Activated naive CD4-positive, alpha-beta T cell treated with anti-CD3 and anti-CD28 coated beads for 36 hours (primary cell): Measurements from ENCODE around the gene PDE3B. TPM values are rescaled to one million over a fixed set of nuclear protein-coding genes. Genes with fewer than 3 reads are reported as not detected.
"Not testable (repeated sequence)": the region's sequence is repeated elsewhere in the genome, so short reads cannot be mapped to it uniquely, and the experiment has no call there.

Experiments
- CTCF ChIA-PET: fragments of 350-600 bp; sonication (Branson Sonifier 250); formaldehyde crosslinking; loops from one replicate; lab custom pipeline; 2021; ENCODE audit warnings: antibody characterized with exemption; lab: Charles Lee
- DNase-seq: peaks from one replicate; pipeline ENCODE4 v3.0.0-alpha.2; 2020
- H3K27ac Mint-ChIP-seq: one replicate; pipeline ENCODE4 v1.8.0; 2021; ENCODE audit warnings: mild to moderate bottlenecking, mixed read lengths
- H3K27me3 Mint-ChIP-seq: one replicate; pipeline ENCODE4 v1.8.0; 2021; ENCODE audit warnings: low read depth, mixed read lengths
- H3K36me3 Mint-ChIP-seq: one replicate; pipeline ENCODE4 v1.8.0; 2021; ENCODE audit warnings: low read depth, mixed read lengths
- H3K4me1 Mint-ChIP-seq: one replicate; pipeline ENCODE4 v1.8.0; 2021; ENCODE audit warnings: low read depth, mixed read lengths
- H3K4me3 Mint-ChIP-seq: one replicate; pipeline ENCODE4 v1.8.0; 2021; ENCODE audit warnings: mild to moderate bottlenecking, moderate library complexity, mixed read lengths
- H3K9me3 Mint-ChIP-seq: one replicate; pipeline ENCODE4 v1.8.0; 2021; ENCODE audit warnings: mixed read lengths
- intact Hi-C: fragments of 100-400 bp; cut with micrococcal nuclease; formaldehyde crosslinking; loops from one replicate; pipeline ENCODE4 v1.15.1; 2023
- total RNA-seq, 2 experiments: library from RNA; stranded (reverse); gene quantifications; one replicate each; pipeline ENCODE4 v1.2.3, GENCODE V29; 2021

Gene PDE3B
- total RNA-seq, 2 experiments from 2014 or later: 16.5 to 17.4 TPM

GRCh38 chr11:14875163-14875562, 231.6 kb downstream of the PDE3B start:
- H3K36me3 Mint-ChIP-seq: peaks cover 30% of the 10 kb centered on the region
- CTCF ChIA-PET: interaction anchor here (1.4 kb wide), 1 partner anchor 32 kb away, joined by 8 read pairs; no protein-coding TSS in a partner anchor
- intact Hi-C loops: no loop called here
- no peaks in the 10 kb centered on the region for H3K9me3 Mint-ChIP-seq
- no peak overlapping the region for H3K27ac Mint-ChIP-seq
- peaks cover 17% of the 10 kb centered on the region for H3K4me1 Mint-ChIP-seq
- no peak overlapping the region for H3K4me3 Mint-ChIP-seq
- H3K27me3 Mint-ChIP-seq: no peaks in the 10 kb centered on the region
- DNase-seq: no peak

- Mint-ChIP-seq H3K27me3 (no peaks in the 10 kb centered on the region), H3K27ac (no peak overlapping the region), H3K9me3 (peaks cover 10% of the 10 kb centered on the region), H3K4me3 (no peak overlapping the region), H3K4me1 (peaks cover 7% of the 10 kb centered on the region), H3K36me3 (peaks cover 34% of the 10 kb centered on the region)
- CTCF ChIA-PET: interaction anchor here (1.3 kb wide), 1 partner anchor 26 kb away, joined by 5 read pairs; no protein-coding TSS in a partner anchor
- no peak for DNase-seq
- intact Hi-C loops: no loop called here
Observed at GRCh38 chr11:14881576-14882193, 238.1 kb downstream of the PDE3B start.

- Mint-ChIP-seq H3K27ac (no peak overlapping the region), H3K36me3 (peaks cover 32% of the 10 kb centered on the region), H3K9me3 (peaks cover 10% of the 10 kb centered on the region), H3K4me3 (no peak overlapping the region), H3K4me1 (peaks cover 11% of the 10 kb centered on the region), H3K27me3 (no peaks in the 10 kb centered on the region)
- CTCF ChIA-PET: interaction anchor here (1.3 kb wide), 1 partner anchor 25 kb away, joined by 5 read pairs; no protein-coding TSS in a partner anchor
- no peak for DNase-seq
- intact Hi-C loops: no loop called here
Observed at GRCh38 chr11:14882196-14882595, 238.6 kb downstream of the PDE3B start.

GRCh38 chr11:14883683-14884082, 240.1 kb downstream of the PDE3B start:
- H3K4me3 Mint-ChIP-seq, CTCF ChIA-PET, H3K27me3 Mint-ChIP-seq, H3K27ac Mint-ChIP-seq, H3K9me3 Mint-ChIP-seq, intact Hi-C loops, DNase-seq: not testable (repeated sequence)
- H3K4me1 Mint-ChIP-seq: peaks cover 22% of the 10 kb centered on the region
- H3K36me3 Mint-ChIP-seq: peaks cover 24% of the 10 kb centered on the region

- Mint-ChIP-seq H3K4me1 (peaks cover 25% of the 10 kb centered on the region), H3K27me3 (no peaks in the 10 kb centered on the region), H3K4me3 (no peak overlapping the region), H3K36me3 (peaks cover 23% of the 10 kb centered on the region), H3K9me3 (peaks cover 10% of the 10 kb centered on the region), H3K27ac (peak overlapping the region; percentile 42)
- CTCF ChIA-PET: interaction anchor here (0.6 kb wide), 1 partner anchor 325 kb away, joined by 3 read pairs; no protein-coding TSS in a partner anchor
- intact Hi-C loops: no loop called here
- DNase-seq: no peak
Observed at GRCh38 chr11:14884667-14885273, 241.2 kb downstream of the PDE3B start.

DNA sequence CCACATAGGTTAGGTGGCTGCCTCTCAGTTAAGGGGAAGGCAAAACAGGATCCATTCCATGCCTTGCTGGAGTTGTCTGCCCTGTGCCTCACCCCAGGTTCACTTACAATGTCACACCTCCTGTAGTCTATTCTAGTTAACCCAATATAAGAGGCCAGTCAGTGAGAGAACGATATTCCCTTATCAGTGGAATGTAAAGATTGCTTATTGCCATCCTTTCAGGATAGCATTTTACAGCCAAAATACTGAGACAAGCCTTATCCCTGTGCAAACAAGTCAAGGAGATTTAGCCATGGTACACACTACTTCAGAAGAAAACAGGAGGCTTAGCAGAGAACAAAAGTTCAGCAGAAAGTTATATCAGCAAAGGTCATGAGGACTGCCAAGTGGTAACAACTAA, 242.9 kb downstream of the PDE3B start:
- Mint-ChIP-seq H3K4me1 (peaks cover 37% of the 10 kb centered on the region), H3K27me3 (no peaks in the 10 kb centered on the region), H3K36me3 (peaks cover 16% of the 10 kb centered on the region), H3K4me3 (no peak overlapping the region), H3K9me3 (peaks cover 13% of the 10 kb centered on the region), H3K27ac (no peak overlapping the region)
- DNase-seq: no peak
- CTCF ChIA-PET: no interaction called here
- intact Hi-C loops: no loop called here

DNA sequence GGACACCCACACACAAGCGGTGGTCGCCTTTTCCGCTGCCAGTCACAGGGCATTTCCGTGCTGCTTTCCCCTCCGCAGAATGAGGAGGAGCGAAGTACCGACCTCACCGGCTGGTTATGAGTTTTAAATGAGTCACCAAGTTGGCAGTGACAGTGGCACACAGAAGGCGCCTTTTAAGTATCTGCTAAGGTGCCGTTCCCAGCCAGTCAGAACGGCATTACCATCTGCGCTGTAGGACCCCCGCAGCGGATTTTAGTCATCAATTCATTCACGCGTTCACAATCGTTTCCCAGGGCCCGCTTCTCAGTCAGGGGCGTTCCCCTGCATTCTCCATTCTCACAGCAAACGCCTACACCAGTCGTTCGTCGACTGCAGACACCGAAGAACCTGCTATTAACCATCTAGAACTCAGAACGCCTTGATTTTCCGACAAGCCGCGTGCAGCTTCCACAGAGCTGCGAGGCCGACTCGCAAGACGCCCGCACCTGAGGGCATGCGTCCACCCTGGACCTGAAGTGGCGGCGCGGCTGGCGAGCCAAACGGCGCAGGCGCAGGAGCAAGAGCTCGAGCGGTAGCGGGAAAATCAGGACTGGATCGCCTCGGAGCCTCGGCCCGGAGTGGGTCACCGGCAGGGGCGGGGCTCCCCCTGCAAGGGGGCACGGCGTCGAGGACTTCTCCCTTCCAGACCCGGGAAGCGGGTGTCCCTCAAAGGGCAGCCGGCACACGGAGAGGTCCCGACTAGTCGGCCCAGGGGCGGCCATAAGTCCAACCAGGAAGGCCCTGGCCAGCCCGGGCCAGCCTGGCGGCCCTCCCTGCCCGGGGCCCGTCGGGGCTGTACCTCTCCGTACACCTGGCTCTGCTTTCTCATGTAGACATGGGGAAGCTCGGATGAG, 247.8 kb downstream of the PDE3B start:
- CTCF ChIA-PET: interaction anchor here (0.7 to 8.0 kb wide), 8 partner anchors 15 to 372 kb away, joined by 3 to 115 read pairs (median 4); partner anchors contain the start of gene CALCB
- H3K27ac Mint-ChIP-seq: peak overlapping the region; percentile 98
- H3K9me3 Mint-ChIP-seq: peaks cover 4% of the 10 kb centered on the region
- peak; percentile 94 for DNase-seq
- intact Hi-C loops: loop anchor here (1.0 to 5.0 kb wide), 16 partner anchors 14 to 1847 kb away; partner anchors contain the start of genes C11orf58, COPB1 and PSMA1
- H3K36me3 Mint-ChIP-seq: peaks cover 5% of the 10 kb centered on the region
- H3K4me3 Mint-ChIP-seq: peak overlapping the region; percentile 86
- H3K4me1 Mint-ChIP-seq: peaks cover 59% of the 10 kb centered on the region
- no peaks in the 10 kb centered on the region for H3K27me3 Mint-ChIP-seq

DNA sequence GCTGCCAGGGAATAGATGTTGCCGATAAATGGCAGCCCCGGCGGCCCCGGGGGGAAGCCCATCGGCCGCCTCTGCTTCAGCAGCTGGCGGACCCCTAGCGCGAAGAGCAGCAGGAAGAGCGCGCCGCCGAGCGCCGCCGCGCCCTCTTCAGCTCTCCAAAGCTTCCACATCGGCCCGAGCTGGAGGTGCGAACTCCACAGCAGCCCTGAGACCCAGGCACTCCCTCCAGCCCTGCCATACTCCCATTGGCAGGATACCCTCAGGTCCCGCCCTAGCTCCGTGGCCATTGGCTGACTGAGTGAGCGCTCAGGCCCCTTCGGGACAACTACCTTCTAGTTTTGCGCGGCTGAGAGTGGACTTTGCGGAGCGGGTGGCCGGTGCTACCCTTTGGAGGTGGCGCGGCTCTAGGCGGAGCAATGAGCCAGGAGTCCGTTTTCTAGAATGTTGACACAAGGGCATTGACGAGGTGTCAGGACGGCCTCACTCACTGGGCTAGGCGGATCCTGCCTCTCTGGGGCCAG, 248.5 kb downstream of the PDE3B start, which contains the start of gene CYP2R1:
Gene CYP2R1, minus strand, starts transcription at position 196 of the 521 bp plus-strand sequence. Its CDS starts 26 bp downstream, at position 170.
- H3K4me1 Mint-ChIP-seq: peaks cover 52% of the 10 kb centered on the region
- peak within 1 kb of the TSS; percentile 98 for H3K27ac Mint-ChIP-seq
- CTCF ChIA-PET: interaction anchor here (0.7 to 8.0 kb wide), 8 partner anchors 14 to 373 kb away, joined by 3 to 115 read pairs (median 4); partner anchors contain the start of gene CALCB
- intact Hi-C loops: loop anchor here (1.0 to 5.0 kb wide), 3 partner anchors 13 to 1025 kb away; no protein-coding TSS in a partner anchor
- H3K27me3 Mint-ChIP-seq: no peaks in the 10 kb centered on the region
- DNase-seq: peak; percentile 95
- H3K4me3 Mint-ChIP-seq: peak within 1 kb of the TSS; percentile 86
- H3K36me3 Mint-ChIP-seq: peaks cover 5% of the 10 kb centered on the region
- H3K9me3 Mint-ChIP-seq: peaks cover 4% of the 10 kb centered on the region

DNA sequence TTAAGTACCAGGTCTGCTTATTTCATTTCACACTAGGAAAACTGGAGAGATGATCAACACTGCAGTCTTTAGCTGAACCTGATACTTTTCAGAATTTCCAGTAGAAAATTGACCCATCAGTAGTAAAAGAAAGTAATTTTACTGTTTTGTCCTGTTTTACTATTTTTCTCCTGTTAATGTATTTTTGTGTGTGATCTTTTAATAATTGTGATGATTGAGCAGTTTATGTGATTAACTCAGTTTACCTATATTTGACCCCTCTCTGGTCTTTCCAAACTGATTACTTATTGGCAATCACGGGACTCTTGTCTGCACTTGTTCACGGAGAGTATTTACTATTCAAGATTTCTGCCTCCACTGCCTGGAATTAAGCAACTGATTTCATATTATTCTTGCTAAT, 249.0 kb downstream of the PDE3B start:
- DNase-seq: no peak
- CTCF ChIA-PET: interaction anchor here (0.7 to 8.0 kb wide), 5 partner anchors 14 to 247 kb away, joined by 3 to 115 read pairs (median 5); no protein-coding TSS in a partner anchor
- peak overlapping the region; percentile 85 for H3K27ac Mint-ChIP-seq
- no peaks in the 10 kb centered on the region for H3K27me3 Mint-ChIP-seq
- H3K4me1 Mint-ChIP-seq: peaks cover 50% of the 10 kb centered on the region
- intact Hi-C loops: loop anchor here (1.0 to 5.0 kb wide), 3 partner anchors 13 to 1025 kb away; no protein-coding TSS in a partner anchor
- H3K9me3 Mint-ChIP-seq: peaks cover 4% of the 10 kb centered on the region
- H3K4me3 Mint-ChIP-seq: peak overlapping the region; percentile 86
- peaks cover 5% of the 10 kb centered on the region for H3K36me3 Mint-ChIP-seq

GRCh38 chr11:14894657-14895598, 251.3 kb downstream of the PDE3B start:
- Mint-ChIP-seq H3K4me3 (no peak overlapping the region), H3K4me1 (peaks cover 39% of the 10 kb centered on the region), H3K27ac (peak overlapping the region; percentile 62), H3K36me3 (peaks cover 5% of the 10 kb centered on the region), H3K27me3 (no peaks in the 10 kb centered on the region), H3K9me3 (peaks cover 4% of the 10 kb centered on the region)
- DNase-seq: peak; percentile 60
- intact Hi-C loops: loop anchor here (5.0 kb wide), 1 partner anchor 1028 kb away; no protein-coding TSS in a partner anchor
- CTCF ChIA-PET: interaction anchor here (8.0 kb wide), 1 partner anchor 11 kb away, joined by 115 read pairs; no protein-coding TSS in a partner anchor
